Keratinocyte (primary cell): ENCODE data around the gene PRR20B. TPM values are rescaled to one million over a fixed set of nuclear protein-coding genes. Genes with fewer than 3 reads are reported as not detected.
"Not testable (repeated sequence)": the region's sequence is repeated elsewhere in the genome, so short reads cannot be mapped to it uniquely, and the experiment has no call there.

Experiments used
- DNase-seq: peaks from one replicate; pipeline ENCODE4 v3.0.0-alpha.2; 2011; ENCODE audit warnings: low read depth, missing footprints, low spot score
- FAIRE-seq: peaks from 2 replicates; lab custom pipeline; 2011; peaks lifted over from hg19 to GRCh38; lab: Jason Lieb, UNC
- H2AFZ ChIP-seq: 2 replicates; pipeline ENCODE4 v1.6.0; 2012; ENCODE audit warnings: low read length, control low read depth, inconsistent platforms; ENCODE audit not compliant: control insufficient read depth
- H3K27ac ChIP-seq: 2 replicates; pipeline ENCODE4 v1.5.1; 2011; ENCODE audit warnings: low read length; ENCODE audit not compliant: control insufficient read depth, insufficient read depth
- H3K27me3 ChIP-seq: 3 replicates; pipeline ENCODE4 v1.6.0; 2011; ENCODE audit warnings: low read length; ENCODE audit not compliant: control insufficient read depth, insufficient read depth; ENCODE audit errors: extremely low read depth
- H3K36me3 ChIP-seq, 2 experiments: 2 replicates in 1 of 2; 3 replicates in 1 of 2; pipeline ENCODE4 v1.5.1; 2011; ENCODE audit warnings: low read length in 2 of 2, mild to moderate bottlenecking in 1 of 2; ENCODE audit not compliant: control insufficient read depth in 2 of 2, insufficient read depth in 2 of 2; ENCODE audit errors: extremely low read depth in 1 of 2
- H3K4me1 ChIP-seq: 3 replicates; pipeline ENCODE4 v1.5.1; 2011; ENCODE audit warnings: low read length; ENCODE audit not compliant: control insufficient read depth, insufficient read depth; ENCODE audit errors: extremely low read depth
- H3K4me2 ChIP-seq: 3 replicates; pipeline ENCODE4 v1.6.0; 2011; ENCODE audit warnings: low read depth, low read length; ENCODE audit not compliant: control insufficient read depth, insufficient read depth; ENCODE audit errors: extremely low read depth
- H3K4me3 ChIP-seq, 3 experiments: fragments of 200-600 bp in 1 of 3; sonication (generic) in 1 of 3; 2 replicates in 2 of 3; 3 replicates in 1 of 3; pipeline ENCODE4 v1.5.1; 2011 to 2016; ENCODE audit warnings: low read length in 3 of 3, mild to moderate bottlenecking in 3 of 3, control low read depth in 2 of 3, inconsistent platforms in 1 of 3, low read depth in 1 of 3, mixed read lengths in 1 of 3, mixed run types in 1 of 3, moderate library complexity in 1 of 3; ENCODE audit not compliant: control insufficient read depth in 2 of 3, insufficient read depth in 2 of 3; ENCODE audit errors: extremely low read depth in 1 of 3
- H3K79me2 ChIP-seq: 2 replicates; pipeline ENCODE4 v1.6.0; 2012; ENCODE audit warnings: low read length; ENCODE audit not compliant: control insufficient read depth, insufficient read depth
- H3K9ac ChIP-seq: 3 replicates; pipeline ENCODE4 v1.6.0; 2011; ENCODE audit warnings: low read length; ENCODE audit not compliant: control insufficient read depth, insufficient read depth; ENCODE audit errors: extremely low read depth
- H3K9me1 ChIP-seq: 3 replicates; pipeline ENCODE4 v1.6.0; 2011; ENCODE audit warnings: low read length; ENCODE audit not compliant: control insufficient read depth, insufficient read depth; ENCODE audit errors: extremely low read depth
- H3K9me3 ChIP-seq: 2 replicates; pipeline ENCODE4 v1.5.1; 2012; ENCODE audit warnings: low read depth, low read length; ENCODE audit not compliant: control insufficient read depth
- H4K20me1 ChIP-seq: 3 replicates; pipeline ENCODE4 v1.6.0; 2011; ENCODE audit warnings: low read length; ENCODE audit not compliant: control insufficient read depth, insufficient read depth; ENCODE audit errors: extremely low read depth
- EZH2 ChIP-seq: IDR thresholded peaks from one replicate; pipeline ENCODE4 v1.6.1; 2012; ENCODE audit warnings: inconsistent platforms, mild to moderate bottlenecking, low read length, moderate library complexity
- dilution Hi-C: fragments of 300-500 bp; cut with MboI; formaldehyde crosslinking; loops from one replicate; pipeline ENCODE4 v1.7.0; 2020; ENCODE audit warnings: low sequenced_read_pairs; ENCODE audit not compliant: extremely low pct_ligation_motif_present
- polyA minus RNA-seq, 3 experiments: library from RNA; depleted of rRNA, polyadenylated mRNA; stranded (reverse); fragments of >200 nt; gene quantifications; 1 replicate in 1 of 3; 2 replicates in 1 of 3; 3 replicates in 1 of 3; pipeline ENCODE4 v1.2.3, GENCODE V29; 2011
- polyA plus RNA-seq, 5 experiments: library from polyadenylated mRNA; depleted of rRNA in 3 of 5; stranded (reverse) in 3 of 5; stranded (forward) in 1 of 5; unstranded in 1 of 5; fragments of >200 nt; gene quantifications; 1 replicate in 1 of 5; 2 replicates in 3 of 5; 3 replicates in 1 of 5; pipeline versions ENCODE4 v1.2.1 to v1.2.3, GENCODE V29; 2011 to 2012; ENCODE audit warnings: missing spikeins in 2 of 5, low read depth in 1 of 5, low replicate concordance in 1 of 5
- TF ChIP-seq, protein P1 (sequence below), 3 experiments: IDR thresholded peaks in 1 of 3; conservative IDR thresholded peaks in 1 of 3; optimal IDR thresholded peaks in 1 of 3; 2 replicates in 2 of 3; 3 replicates in 1 of 3; pipeline versions ENCODE3 to v1.5.1; 2011; ENCODE audit warnings: low read length in 3 of 3, mild to moderate bottlenecking in 3 of 3, moderate library complexity in 2 of 3, control low read depth in 1 of 3, inconsistent platforms in 1 of 3; ENCODE audit not compliant: insufficient read depth in 2 of 3; ENCODE audit errors: extremely low read depth in 1 of 3

The PRR20B gene
- polyA plus RNA-seq (not detected in 3 replicates), polyA minus RNA-seq (not detected in 3 replicates)
- polyA plus RNA-seq (2011; ENCODE audit: low read depth), result not detected
- not detected in 2 replicates for polyA plus RNA-seq (2011; cell fraction: cytosol; rRNA removed)
- polyA plus RNA-seq (2011; cell fraction: nucleus; rRNA removed), result not detected in 2 replicates
- polyA plus RNA-seq (2012; ENCODE audit: low replicate concordance), result not detected in 2 replicates
- polyA minus RNA-seq (2011; cell fraction: cytosol; rRNA and poly(A)+ RNA removed), result not detected
- not detected in 2 replicates for polyA minus RNA-seq (2011; cell fraction: nucleus; rRNA and poly(A)+ RNA removed)

DNA sequence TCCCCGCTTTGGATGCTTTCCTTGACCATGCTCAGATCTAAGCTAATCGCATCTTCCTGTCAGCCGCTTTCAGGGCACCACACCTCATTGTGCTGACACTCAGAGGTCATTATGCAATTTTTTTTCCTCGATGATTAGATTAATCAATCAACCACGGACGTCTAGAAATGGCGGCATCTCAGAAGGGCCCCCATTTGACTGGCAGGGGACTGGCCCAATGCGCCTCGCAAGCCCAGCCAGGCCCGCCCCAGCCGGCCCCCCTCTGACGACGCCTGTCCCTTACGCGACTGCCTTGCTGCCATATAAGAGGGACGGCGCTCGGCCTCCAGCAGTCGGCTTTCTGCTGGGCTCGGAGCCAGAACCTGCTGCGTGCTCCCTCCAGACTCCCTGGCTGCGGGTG lies at the start of gene PRR20B:
Gene PRR20B, plus strand, starts transcription at position 301 of the 400 bp plus-strand sequence. CDS start 387 bp downstream, outside the sequence.
- H4K20me1 ChIP-seq, H2AFZ ChIP-seq, H3K9me3 ChIP-seq, H3K9ac ChIP-seq, H3K4me3 ChIP-seq, H3K9me1 ChIP-seq, FAIRE-seq, H3K4me1 ChIP-seq, H3K27ac ChIP-seq, DNase-seq, H3K79me2 ChIP-seq, H3K27me3 ChIP-seq, H3K36me3 ChIP-seq, dilution Hi-C loops, H3K4me2 ChIP-seq: not testable (repeated sequence)

DNA sequence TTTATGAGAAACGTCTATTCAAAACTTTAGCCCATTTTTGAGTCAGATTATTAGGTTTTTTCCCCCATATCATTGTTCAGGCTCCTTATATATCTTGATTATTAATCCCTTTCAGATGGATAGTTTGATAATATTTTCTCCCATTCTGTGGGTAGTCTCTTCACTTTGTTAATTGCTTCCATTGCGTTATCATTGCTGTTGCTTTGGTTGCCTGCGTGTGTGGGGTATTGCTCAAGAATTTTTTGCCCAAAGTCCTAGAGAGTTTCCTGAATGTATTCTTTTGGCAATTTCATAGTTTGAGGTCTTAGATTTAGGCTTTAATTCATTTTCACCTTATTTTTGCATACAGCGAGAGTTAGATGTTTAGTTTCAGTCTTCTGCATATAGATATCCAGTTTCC lies 32.3 kb upstream of the PRR20B start:
- no peaks in the 10 kb centered on the region for H4K20me1 ChIP-seq
- no peak overlapping the region for H2AFZ ChIP-seq
- no peak overlapping the region for H3K27ac ChIP-seq
- TF ChIP-seq, protein P1, sequence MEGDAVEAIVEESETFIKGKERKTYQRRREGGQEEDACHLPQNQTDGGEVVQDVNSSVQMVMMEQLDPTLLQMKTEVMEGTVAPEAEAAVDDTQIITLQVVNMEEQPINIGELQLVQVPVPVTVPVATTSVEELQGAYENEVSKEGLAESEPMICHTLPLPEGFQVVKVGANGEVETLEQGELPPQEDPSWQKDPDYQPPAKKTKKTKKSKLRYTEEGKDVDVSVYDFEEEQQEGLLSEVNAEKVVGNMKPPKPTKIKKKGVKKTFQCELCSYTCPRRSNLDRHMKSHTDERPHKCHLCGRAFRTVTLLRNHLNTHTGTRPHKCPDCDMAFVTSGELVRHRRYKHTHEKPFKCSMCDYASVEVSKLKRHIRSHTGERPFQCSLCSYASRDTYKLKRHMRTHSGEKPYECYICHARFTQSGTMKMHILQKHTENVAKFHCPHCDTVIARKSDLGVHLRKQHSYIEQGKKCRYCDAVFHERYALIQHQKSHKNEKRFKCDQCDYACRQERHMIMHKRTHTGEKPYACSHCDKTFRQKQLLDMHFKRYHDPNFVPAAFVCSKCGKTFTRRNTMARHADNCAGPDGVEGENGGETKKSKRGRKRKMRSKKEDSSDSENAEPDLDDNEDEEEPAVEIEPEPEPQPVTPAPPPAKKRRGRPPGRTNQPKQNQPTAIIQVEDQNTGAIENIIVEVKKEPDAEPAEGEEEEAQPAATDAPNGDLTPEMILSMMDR (optimal IDR thresholded peaks at IDR 0.05 in 1 of 3, IDR thresholded peaks at IDR 0.05 in 1 of 3, conservative IDR thresholded peaks at IDR 0.05 in 1 of 3; ENCODE audit: extremely low read depth in 1 of 3, insufficient read depth in 2 of 3, low read length in 3 of 3), result no peak
- TF ChIP-seq EZH2, result no peak
- no peaks in the 10 kb centered on the region for H3K79me2 ChIP-seq
- no peaks in the 10 kb centered on the region for H3K4me1 ChIP-seq
- H3K4me2 ChIP-seq, result no peak overlapping the region
- H3K9me1 ChIP-seq, result no peaks in the 10 kb centered on the region
- no peaks in the 10 kb centered on the region for H3K27me3 ChIP-seq
- dilution Hi-C loops, result no loop called here
- H3K4me3 ChIP-seq, result no peak overlapping the region
- H3K36me3 ChIP-seq, result no peaks in the 10 kb centered on the region
- FAIRE-seq (no peak), DNase-seq (no peak)
- H3K9ac ChIP-seq, result no peak overlapping the region
- no peaks in the 10 kb centered on the region for H3K9me3 ChIP-seq

DNA sequence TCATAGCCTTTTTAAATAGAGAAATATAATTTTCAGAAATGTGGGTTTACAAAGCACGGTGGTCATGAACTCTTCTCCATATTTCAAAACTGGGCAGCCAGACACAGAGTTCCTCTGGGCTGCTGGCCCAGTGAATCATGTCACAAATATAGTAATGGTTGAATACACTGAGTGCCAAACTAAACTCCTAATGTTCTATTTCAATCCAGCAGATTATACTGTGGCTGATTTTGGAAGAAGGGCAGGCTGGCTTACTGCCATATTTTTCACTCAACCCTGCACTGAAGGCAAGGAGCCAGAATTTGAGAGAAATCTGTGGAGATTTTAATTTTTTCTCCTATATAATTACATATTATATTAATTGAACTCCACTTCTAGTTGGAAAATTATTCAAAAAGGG lies 23.6 kb upstream of the PRR20B start:
- dilution Hi-C loops, result no loop called here
- Histone ChIP-seq H3K4me3 (no peak overlapping the region), H3K27ac (no peak overlapping the region), H4K20me1 (no peaks in the 10 kb centered on the region), H3K9me1 (no peaks in the 10 kb centered on the region), H2AFZ (no peak overlapping the region), H3K79me2 (no peaks in the 10 kb centered on the region), H3K9ac (no peak overlapping the region), H3K9me3 (no peaks in the 10 kb centered on the region), H3K36me3 (no peaks in the 10 kb centered on the region), H3K27me3 (no peaks in the 10 kb centered on the region), H3K4me2 (no peak overlapping the region), H3K4me1 (no peaks in the 10 kb centered on the region)
- DNase-seq (no peak), FAIRE-seq (no peak)
- no peak for TF ChIP-seq EZH2
- TF ChIP-seq, protein P1 (optimal IDR thresholded peaks at IDR 0.05 in 1 of 3, IDR thresholded peaks at IDR 0.05 in 1 of 3, conservative IDR thresholded peaks at IDR 0.05 in 1 of 3; ENCODE audit: extremely low read depth in 1 of 3, insufficient read depth in 2 of 3, low read length in 3 of 3), result no peak
